HG03432 (cell line): ENCODE data around the gene DHCR24.

Source experiments
- ATAC-seq: cut with Tn5 transposase; IDR thresholded peaks from one replicate; pipeline ENCODE4 v1.9.1; 2021; ENCODE audit warnings: mild to moderate bottlenecking, moderate library complexity; ENCODE audit not compliant: unreplicated experiment

The DHCR24 gene

GRCh38 chr1:54865238-54866073, 21.5 kb downstream of the DHCR24 start:
- ATAC-seq: no peak

- ATAC-seq: no peak
Observed at GRCh38 chr1:54864460-54865208, 22.4 kb downstream of the DHCR24 start.

GRCh38 chr1:54863267-54863665, 23.7 kb downstream of the DHCR24 start:
- no peak for ATAC-seq

DNA sequence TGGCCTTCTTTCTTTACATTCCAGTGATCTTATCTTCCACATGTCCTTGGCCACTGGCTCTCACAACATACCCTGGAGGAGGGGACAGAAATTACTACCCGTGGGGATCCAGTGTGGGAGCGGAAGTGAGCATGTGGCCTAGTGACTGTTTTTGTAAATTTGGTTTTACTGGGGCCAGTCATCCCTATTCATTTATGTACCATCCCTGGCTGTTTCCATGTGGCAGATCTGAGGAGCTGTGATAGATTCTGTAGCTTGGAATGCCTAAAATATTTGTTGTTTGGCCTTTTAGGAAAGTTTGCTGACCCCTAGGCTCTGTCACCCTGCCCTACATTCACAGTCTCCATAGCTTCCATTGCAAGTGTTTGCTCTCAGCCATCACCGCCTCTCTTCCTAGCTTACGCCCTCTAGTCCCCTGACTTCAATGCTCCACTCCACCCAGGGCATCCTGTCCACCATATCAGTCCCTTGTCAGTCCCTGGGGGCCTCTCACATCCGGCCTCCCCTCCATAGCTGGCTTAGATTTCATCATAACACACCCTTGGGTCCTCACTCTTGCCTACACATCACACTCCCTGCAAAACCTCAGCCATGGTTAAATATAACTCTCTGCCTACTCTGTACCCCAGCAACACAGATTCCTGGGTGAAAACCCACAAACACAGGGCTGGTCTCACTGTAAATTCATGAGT, 25.8 kb downstream of the DHCR24 start:
- ATAC-seq: no peak

GRCh38 chr1:54859700-54860391, 27.1 kb downstream of the DHCR24 start:
- ATAC-seq: no peak

GRCh38 chr1:54857746-54858561, 29.0 kb downstream of the DHCR24 start:
- no peak for ATAC-seq

DNA sequence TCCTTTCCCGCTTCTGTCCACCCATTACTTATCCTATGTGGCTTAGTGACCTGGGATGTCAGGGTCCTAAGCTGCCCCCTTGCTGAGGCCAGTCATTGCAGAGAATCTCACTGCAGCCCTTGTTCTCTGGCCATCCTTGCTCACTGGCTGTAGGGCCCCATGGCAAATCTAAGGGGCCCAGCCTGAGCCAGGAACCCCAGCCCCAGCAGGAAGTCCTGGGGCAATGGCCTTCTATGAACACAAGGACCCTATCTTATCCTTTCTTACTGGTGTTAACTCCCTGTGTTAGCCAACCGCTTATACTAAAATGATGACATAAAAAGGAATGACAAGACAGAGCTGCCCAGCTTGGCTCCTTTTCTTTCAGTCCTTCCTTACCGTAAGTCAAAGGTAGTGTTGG, 29.9 kb downstream of the DHCR24 start:
- no peak for ATAC-seq

DNA sequence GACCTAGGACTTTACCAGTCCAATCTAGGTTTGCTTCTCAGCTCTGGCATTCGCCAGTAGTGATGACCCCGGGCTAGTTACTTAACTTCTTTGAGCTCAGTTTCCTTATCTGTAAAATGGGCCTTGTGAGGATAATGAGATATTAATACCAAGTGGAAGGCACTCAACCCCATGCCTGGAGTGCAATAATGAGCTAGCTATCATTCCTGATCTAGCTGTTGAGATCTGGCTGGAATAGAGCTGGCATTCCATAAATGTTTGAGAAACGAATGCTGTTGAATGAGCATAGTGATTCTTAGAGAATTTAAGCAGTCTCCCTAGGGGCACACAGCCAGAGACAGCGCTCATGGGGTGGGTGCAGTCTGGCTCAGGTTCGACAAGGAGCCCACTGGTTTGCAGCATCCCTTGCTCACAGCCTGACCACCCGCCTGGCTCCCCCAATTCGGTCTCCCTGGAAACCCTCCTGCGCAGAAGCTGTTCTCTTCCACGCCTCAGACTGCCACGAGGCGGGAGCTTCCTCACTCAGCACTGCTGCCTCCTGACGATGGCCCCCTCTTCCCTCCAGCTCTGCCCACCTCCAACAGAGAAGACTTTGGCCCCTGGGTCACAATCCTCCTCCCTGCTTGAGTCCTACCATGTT, 32.5 kb downstream of the DHCR24 start:
- ATAC-seq: no peak

- no peak for ATAC-seq
Observed at GRCh38 chr1:54853793-54854370, 33.1 kb downstream of the DHCR24 start.

- no peak for ATAC-seq
Observed at GRCh38 chr1:54853096-54853792, 33.8 kb downstream of the DHCR24 start.

DNA sequence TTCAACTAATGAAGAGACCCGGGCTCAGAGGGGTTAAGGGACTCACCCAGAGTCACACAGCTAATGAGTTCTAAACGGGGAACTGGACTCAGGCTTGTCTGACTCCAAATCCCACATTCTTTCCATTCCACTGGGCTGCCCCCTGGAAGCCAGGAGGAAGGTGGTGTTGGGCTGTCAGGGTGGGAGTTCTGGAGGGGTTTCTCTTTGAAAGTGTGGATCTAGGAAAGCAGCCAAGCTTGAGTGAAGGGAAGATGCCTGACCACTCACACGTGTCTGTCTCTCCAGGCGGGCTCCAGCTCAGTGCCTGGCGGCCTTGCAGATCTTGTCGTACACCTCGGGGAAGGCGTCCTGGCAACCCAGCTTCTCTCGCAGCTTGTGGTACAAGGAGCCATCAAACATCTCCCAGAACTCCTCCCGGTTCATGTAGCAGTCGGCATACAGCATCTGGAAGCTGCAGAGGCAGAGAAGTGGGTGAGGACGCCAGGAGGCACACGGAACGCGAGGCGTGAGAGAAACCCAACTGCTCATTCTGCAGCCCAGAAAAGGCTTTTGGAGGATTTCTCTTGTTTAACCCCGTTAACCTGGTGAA, 35.0 kb downstream of the DHCR24 start:
- ATAC-seq: no peak

DNA sequence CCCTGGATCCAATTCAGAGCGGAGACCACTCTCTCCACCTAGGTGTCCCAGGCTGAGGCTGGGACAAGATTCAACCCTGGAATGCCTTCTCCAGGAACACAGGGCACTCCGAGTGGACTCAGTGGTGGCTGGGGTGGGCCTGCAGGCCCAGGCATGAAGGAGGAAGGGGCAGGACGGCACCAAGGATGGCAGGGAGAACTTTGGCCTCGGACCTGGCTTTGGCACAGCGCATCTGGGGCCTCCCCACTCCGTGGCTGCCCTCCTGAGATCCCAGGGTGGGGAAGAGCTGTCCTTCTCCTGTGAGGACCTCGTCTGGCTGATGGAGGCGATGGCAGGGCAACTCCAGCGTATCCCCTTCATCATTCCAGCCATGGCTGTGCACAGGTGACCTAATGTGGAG, 35.6 kb downstream of the DHCR24 start:
- ATAC-seq: no peak

DNA sequence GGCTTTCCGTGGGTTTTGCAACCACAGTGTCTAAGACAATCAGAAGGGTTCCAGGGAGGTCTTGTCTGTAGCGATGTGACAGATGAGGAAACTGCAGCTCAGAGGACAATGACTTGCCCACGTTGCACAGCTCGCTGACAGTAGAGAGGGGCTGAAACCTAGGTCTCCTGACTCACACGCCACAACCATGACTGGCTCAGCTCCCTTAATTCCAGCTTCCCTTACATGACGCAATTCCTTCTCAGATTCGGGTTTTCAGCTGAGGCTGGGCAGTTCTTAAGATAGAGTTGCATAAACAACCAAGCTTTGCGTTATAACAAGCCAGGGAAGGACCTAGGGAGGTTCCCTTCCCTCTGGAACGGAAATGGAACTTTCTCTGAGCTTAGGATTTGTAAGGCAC, 36.3 kb downstream of the DHCR24 start:
- ATAC-seq: no peak

DNA sequence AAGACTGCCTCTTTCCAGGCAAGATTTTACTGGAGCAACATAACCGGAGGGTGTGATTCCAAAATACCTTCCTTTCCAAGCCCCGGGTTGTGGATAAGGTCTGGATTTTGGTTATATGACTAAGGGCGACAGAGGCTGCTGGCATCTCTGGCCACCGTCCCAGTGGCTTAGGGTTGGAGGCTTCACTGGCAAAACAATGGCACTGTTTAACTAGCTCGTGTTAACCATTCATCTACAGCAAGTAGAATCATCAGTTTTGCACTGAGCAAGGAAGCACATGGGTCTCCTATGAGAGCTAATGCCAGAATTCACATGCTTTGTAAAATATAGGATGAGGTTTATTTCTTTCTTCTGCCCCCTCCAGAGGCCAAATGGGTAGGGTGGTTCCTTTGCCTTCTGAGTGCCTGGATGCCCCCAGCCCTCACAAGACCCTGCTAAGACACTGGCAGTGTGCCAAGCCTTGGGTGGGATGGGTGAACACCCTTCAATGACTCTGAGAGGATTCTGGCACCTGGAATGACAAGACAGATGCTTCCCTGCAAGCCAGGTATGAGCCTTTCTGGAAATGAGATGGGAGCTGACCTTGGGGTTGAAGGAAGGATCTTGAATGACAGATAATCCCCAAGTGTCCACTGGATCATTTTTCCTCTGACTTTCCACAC, 36.8 kb downstream of the DHCR24 start:
- no peak for ATAC-seq

- ATAC-seq: no peak
Observed at GRCh38 chr1:54849219-54850068, 37.6 kb downstream of the DHCR24 start.

DNA sequence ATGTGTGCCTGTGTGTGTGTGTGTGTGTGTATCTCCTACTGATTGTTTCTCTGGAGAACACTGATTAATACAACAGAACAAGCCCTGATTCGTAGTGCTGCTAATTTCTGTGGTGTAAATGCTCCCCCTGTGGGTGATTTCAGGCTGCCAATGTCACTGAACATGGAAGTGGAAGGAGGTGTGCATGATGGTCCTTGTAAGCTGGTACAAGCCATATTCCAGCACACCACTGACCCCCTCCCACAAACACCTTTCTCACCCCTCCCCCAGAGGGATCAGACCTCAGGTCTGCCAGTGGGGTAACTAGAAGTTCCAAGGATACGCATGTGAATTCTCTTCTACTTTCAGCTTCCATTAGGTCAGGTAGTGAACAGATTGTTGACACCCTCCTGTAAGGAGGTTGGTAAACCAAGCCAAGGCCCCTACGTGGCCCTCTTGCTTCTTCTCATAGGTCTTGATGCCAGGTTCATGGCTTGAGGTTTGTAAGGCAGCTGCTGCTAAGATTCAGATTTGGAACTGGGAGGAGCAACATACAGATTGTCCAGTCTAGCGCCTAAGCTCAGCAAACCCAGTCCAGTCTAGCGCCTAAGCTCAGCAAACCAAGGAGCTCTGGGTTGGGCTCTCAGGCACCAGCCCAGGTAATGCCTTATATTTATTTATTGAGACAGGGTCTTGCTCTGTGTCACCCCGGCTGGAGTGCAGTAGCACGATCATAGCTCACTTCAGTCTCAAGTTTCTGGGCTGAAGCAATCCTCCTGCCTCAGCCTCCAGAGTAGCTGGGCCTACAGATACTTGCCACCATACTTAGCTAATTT, 38.7 kb downstream of the DHCR24 start:
- ATAC-seq: no peak
